ENCODE results near the gene PXMP2. TPM values are rescaled to one million over a fixed set of nuclear protein-coding genes. Genes with fewer than 3 reads are reported as not detected.

Gene PXMP2
- polyA plus RNA-seq, 2 donors: 5.1 to 15.7 TPM

DNA sequence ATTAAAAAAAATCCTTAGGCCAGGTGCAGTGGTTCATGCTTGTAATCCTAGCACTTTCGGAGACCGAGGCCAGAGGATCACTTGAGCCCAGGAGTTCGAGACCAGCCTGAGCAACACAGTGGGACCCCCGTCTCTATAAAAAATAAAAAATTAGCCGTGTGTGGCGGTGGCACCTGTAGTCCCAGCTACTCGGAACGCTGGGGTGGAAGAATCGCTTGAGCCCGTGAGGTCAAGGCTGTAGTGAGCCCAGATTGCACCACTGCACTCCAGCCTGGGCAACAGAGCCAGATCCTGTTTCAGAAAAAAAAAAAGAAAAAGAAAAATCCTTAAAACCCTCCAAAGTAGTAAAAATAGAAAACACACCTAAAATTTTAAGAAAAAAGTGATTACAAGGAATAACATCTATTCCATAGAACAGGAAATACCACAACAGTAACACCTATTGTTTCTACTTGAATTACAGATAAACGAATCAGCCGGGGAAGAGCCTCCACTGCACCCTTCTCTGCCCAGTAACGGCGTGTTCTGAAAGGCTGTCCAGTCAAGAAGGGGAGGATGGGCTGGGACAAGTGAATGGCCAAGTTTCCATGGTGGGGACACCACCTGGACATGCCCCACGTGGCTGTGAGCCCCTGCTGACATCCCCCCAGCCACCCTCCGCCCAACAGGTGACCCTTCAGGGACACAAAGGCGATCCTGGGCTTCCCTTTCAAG is 18.1 kb upstream of the PXMP2 start:
- WGBS, 2 donors: 91 to 93% methylated on average over 17 of the region's 17 CpGs
- peaks cover 14 to 55% of the 10 kb centered on the region in 2 donors for H3K36me3 ChIP-seq (ENCODE audit: control insufficient read depth in 2 of 2, insufficient read depth in 2 of 2, low read length in 1 of 2)

DNA sequence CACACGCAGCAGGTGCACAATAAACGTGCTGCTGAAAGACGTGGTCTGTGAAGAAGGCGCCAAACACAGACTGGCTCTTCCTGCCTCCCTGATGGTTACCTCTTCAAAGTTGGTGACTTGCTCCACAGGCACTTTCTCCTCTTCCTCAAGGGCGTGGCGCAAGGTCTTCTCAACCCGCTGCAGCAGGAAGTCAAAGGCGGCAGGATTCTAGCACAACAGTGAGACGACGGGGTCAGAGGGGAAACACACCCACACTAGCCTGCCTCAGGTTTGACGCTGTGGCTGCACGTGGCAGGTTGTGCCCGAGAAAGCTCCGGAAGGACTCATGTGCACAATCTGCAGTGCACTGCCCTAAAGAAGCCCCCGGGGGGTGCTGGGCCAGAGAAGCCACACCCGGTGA is 15.3 kb upstream of the PXMP2 start:
- no peaks in the 10 kb centered on the region for H3K4me1 ChIP-seq (ENCODE audit: control insufficient read depth in 2 of 2, insufficient read depth in 2 of 2, low read length in 1 of 2)
- no peaks in the 10 kb centered on the region for H3K9me3 ChIP-seq (ENCODE audit: control insufficient read depth in 2 of 2, insufficient read depth in 1 of 2, low read depth in 1 of 2, low read length in 1 of 2)
- H3K27ac ChIP-seq (ENCODE audit: low read depth in 2 of 2, low read length in 1 of 2): no peak overlapping the region
- peaks cover 19 to 54% of the 10 kb centered on the region in 2 donors for H3K36me3 ChIP-seq (ENCODE audit: control insufficient read depth in 2 of 2, insufficient read depth in 2 of 2, low read length in 1 of 2)
- 85 to 87% methylated on average over 16 of the region's 16 CpGs for WGBS, 2 donors
- H3K4me3 ChIP-seq (ENCODE audit: low read depth in 1 of 2, low read length in 2 of 2): no peak overlapping the region
- H3K27me3 ChIP-seq (ENCODE audit: control insufficient read depth in 1 of 2, insufficient read depth in 2 of 2, low read length in 2 of 2): no peaks in the 10 kb centered on the region

More for the DNA sequence above, 18.1 kb upstream of the PXMP2 start:
- no peaks in the 10 kb centered on the region for H3K9me3 ChIP-seq (ENCODE audit: control insufficient read depth in 2 of 2, insufficient read depth in 1 of 2, low read depth in 1 of 2, low read length in 1 of 2)
- H3K27ac ChIP-seq (ENCODE audit: low read depth in 2 of 2, low read length in 1 of 2): no peak overlapping the region
- no peaks in the 10 kb centered on the region for H3K27me3 ChIP-seq (ENCODE audit: control insufficient read depth in 1 of 2, insufficient read depth in 2 of 2, low read length in 2 of 2)
- no peaks in the 10 kb centered on the region for H3K4me1 ChIP-seq (ENCODE audit: control insufficient read depth in 2 of 2, insufficient read depth in 2 of 2, low read length in 1 of 2)
- H3K4me3 ChIP-seq (ENCODE audit: low read depth in 1 of 2, low read length in 2 of 2): no peak overlapping the region

- H3K4me1 ChIP-seq (ENCODE audit: control insufficient read depth in 2 of 2, insufficient read depth in 2 of 2, low read length in 1 of 2): no peaks in the 10 kb centered on the region
- no peak overlapping the region for H3K27ac ChIP-seq (ENCODE audit: low read depth in 2 of 2, low read length in 1 of 2)
- no peaks in the 10 kb centered on the region for H3K9me3 ChIP-seq (ENCODE audit: control insufficient read depth in 2 of 2, insufficient read depth in 1 of 2, low read depth in 1 of 2, low read length in 1 of 2)
- H3K27me3 ChIP-seq (ENCODE audit: control insufficient read depth in 1 of 2, insufficient read depth in 2 of 2, low read length in 2 of 2): no peaks in the 10 kb centered on the region
- H3K36me3 ChIP-seq (ENCODE audit: control insufficient read depth in 2 of 2, insufficient read depth in 2 of 2, low read length in 1 of 2): peaks cover 14 to 55% of the 10 kb centered on the region in 2 donors
- 90% methylated on average over 12 of the region's 12 CpGs for WGBS, 2 donors
- no peak overlapping the region for H3K4me3 ChIP-seq (ENCODE audit: low read depth in 1 of 2, low read length in 2 of 2)
Observed at GRCh38 chr12:132672678-132673077, 14.7 kb upstream of the PXMP2 start.

GRCh38 chr12:132673288-132674179 is 13.9 kb upstream of the PXMP2 start:
- WGBS, 2 donors: 94 to 95% methylated on average over 27 of the region's 27 CpGs
- no peaks in the 10 kb centered on the region for H3K9me3 ChIP-seq (ENCODE audit: control insufficient read depth in 2 of 2, insufficient read depth in 1 of 2, low read depth in 1 of 2, low read length in 1 of 2)
- no peak overlapping the region for H3K27ac ChIP-seq (ENCODE audit: low read depth in 2 of 2, low read length in 1 of 2)
- no peaks in the 10 kb centered on the region for H3K27me3 ChIP-seq (ENCODE audit: control insufficient read depth in 1 of 2, insufficient read depth in 2 of 2, low read length in 2 of 2)
- no peaks in the 10 kb centered on the region for H3K4me1 ChIP-seq (ENCODE audit: control insufficient read depth in 2 of 2, insufficient read depth in 2 of 2, low read length in 1 of 2)
- H3K36me3 ChIP-seq (ENCODE audit: control insufficient read depth in 2 of 2, insufficient read depth in 2 of 2, low read length in 1 of 2): peaks cover 9 to 49% of the 10 kb centered on the region in 2 donors
- no peak overlapping the region for H3K4me3 ChIP-seq (ENCODE audit: low read depth in 1 of 2, low read length in 2 of 2)

DNA sequence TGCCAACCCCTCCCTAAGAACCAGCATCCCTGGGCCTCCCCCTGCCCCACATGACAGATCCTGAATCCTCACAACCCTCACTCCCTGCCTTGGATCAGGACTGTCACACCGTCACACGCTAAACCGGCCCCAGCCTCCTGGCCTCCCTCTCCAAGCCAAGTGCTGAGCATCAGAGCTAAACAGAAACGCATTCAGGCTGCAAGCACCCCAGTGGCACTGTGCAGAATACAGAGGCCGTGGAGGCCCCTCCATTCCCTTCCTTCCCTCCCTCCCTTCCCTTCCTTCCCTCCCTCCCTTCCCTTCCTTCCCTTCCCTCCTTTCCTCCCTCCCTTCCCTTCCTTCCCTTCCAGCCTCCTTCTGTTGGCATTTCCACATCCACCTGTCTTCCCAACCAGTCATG is 12.8 kb upstream of the PXMP2 start:
- WGBS, 2 donors: 96 to 98% methylated on average over 5 of the region's 5 CpGs
- Histone ChIP-seq H3K36me3 (ENCODE audit: control insufficient read depth in 2 of 2, insufficient read depth in 2 of 2, low read length in 1 of 2) (peaks cover 6 to 44% of the 10 kb centered on the region in 2 donors), H3K27ac (ENCODE audit: low read depth in 2 of 2, low read length in 1 of 2) (no peak overlapping the region), H3K4me1 (ENCODE audit: control insufficient read depth in 2 of 2, insufficient read depth in 2 of 2, low read length in 1 of 2) (no peaks in the 10 kb centered on the region), H3K4me3 (ENCODE audit: low read depth in 1 of 2, low read length in 2 of 2) (no peak overlapping the region), H3K27me3 (ENCODE audit: control insufficient read depth in 1 of 2, insufficient read depth in 2 of 2, low read length in 2 of 2) (no peaks in the 10 kb centered on the region), H3K9me3 (ENCODE audit: control insufficient read depth in 2 of 2, insufficient read depth in 1 of 2, low read depth in 1 of 2, low read length in 1 of 2) (no peaks in the 10 kb centered on the region)

- no peaks in the 10 kb centered on the region for H3K9me3 ChIP-seq (ENCODE audit: control insufficient read depth in 2 of 2, insufficient read depth in 1 of 2, low read depth in 1 of 2, low read length in 1 of 2)
- H3K4me3 ChIP-seq (ENCODE audit: low read depth in 1 of 2, low read length in 2 of 2): no peak overlapping the region
- peaks cover 6 to 42% of the 10 kb centered on the region in 2 donors for H3K36me3 ChIP-seq (ENCODE audit: control insufficient read depth in 2 of 2, insufficient read depth in 2 of 2, low read length in 1 of 2)
- no peaks in the 10 kb centered on the region for H3K27me3 ChIP-seq (ENCODE audit: control insufficient read depth in 1 of 2, insufficient read depth in 2 of 2, low read length in 2 of 2)
- 89 to 92% methylated on average over 14 of the region's 14 CpGs for WGBS, 2 donors
- no peaks in the 10 kb centered on the region for H3K4me1 ChIP-seq (ENCODE audit: control insufficient read depth in 2 of 2, insufficient read depth in 2 of 2, low read length in 1 of 2)
- H3K27ac ChIP-seq (ENCODE audit: low read depth in 2 of 2, low read length in 1 of 2): no peak overlapping the region
Observed at GRCh38 chr12:132675757-132676432, 11.5 kb upstream of the PXMP2 start.

GRCh38 chr12:132677492-132677891 is 9.9 kb upstream of the PXMP2 start:
- no peaks in the 10 kb centered on the region for H3K27me3 ChIP-seq (ENCODE audit: control insufficient read depth in 1 of 2, insufficient read depth in 2 of 2, low read length in 2 of 2)
- H3K4me1 ChIP-seq (ENCODE audit: control insufficient read depth in 2 of 2, insufficient read depth in 2 of 2, low read length in 1 of 2): no peaks in the 10 kb centered on the region
- 91 to 92% methylated on average over 9 of the region's 9 CpGs for WGBS, 2 donors
- H3K9me3 ChIP-seq (ENCODE audit: control insufficient read depth in 2 of 2, insufficient read depth in 1 of 2, low read depth in 1 of 2, low read length in 1 of 2): no peaks in the 10 kb centered on the region
- H3K27ac ChIP-seq (ENCODE audit: low read depth in 2 of 2, low read length in 1 of 2): no peak overlapping the region
- no peak overlapping the region for H3K4me3 ChIP-seq (ENCODE audit: low read depth in 1 of 2, low read length in 2 of 2)
- peaks cover 6 to 35% of the 10 kb centered on the region in 2 donors for H3K36me3 ChIP-seq (ENCODE audit: control insufficient read depth in 2 of 2, insufficient read depth in 2 of 2, low read length in 1 of 2)

DNA sequence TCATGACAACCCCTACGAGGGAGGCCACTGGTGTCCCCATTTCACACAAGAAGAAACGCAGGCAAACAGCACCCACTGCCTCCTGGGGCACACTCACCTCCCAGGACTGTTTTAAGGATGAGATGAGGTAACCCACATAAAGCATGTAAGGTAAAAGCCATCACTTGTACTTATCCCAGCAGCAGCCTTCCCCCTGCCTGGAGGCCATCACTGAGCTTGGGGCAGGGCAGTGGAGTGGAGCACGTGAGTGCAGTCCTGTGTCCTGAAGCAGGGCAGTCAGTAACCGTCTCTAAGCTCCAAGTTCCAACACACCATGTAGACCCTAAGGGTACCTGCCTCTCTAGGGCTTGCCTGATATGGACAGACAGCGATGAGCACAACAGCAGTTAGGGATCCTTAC is 2.0 kb upstream of the PXMP2 start:
- Histone ChIP-seq H3K4me1 (ENCODE audit: control insufficient read depth in 2 of 2, insufficient read depth in 2 of 2, low read length in 1 of 2) (peaks cover 0 to 12% of the 10 kb centered on the region in 2 donors), H3K36me3 (ENCODE audit: control insufficient read depth in 2 of 2, insufficient read depth in 2 of 2, low read length in 1 of 2) (no peaks in the 10 kb centered on the region), H3K9me3 (ENCODE audit: control insufficient read depth in 2 of 2, insufficient read depth in 1 of 2, low read depth in 1 of 2, low read length in 1 of 2) (no peaks in the 10 kb centered on the region), H3K27ac (ENCODE audit: low read depth in 2 of 2, low read length in 1 of 2) (no peak overlapping the region), H3K27me3 (ENCODE audit: control insufficient read depth in 1 of 2, insufficient read depth in 2 of 2, low read length in 2 of 2) (no peaks in the 10 kb centered on the region), H3K4me3 (ENCODE audit: low read depth in 1 of 2, low read length in 2 of 2) (no peak overlapping the region)
- 63 to 79% methylated on average over 5 of the region's 5 CpGs for WGBS, 2 donors

DNA sequence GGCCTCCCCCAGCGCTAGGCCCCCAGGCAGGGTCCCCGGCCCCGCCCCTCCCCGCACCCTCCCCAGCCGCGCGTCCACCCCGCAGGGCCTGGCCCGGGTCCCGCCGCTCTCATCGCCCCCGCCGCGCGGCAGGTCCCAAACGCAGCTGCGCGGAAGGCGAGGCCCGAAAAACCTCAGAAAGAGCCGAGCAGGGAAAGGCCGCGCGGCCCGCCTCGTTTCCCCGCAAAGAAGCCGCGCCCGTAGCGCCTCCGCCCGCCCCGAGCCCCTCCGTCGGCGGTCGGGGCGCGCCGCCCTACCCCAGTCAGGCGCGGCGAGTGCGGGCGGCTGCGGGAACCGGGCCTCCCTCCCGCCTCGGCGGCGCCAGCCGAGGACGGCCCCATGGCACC is 569 bp upstream of the PXMP2 start:
- peak overlapping the region; percentile 69 to 74 for H3K27ac ChIP-seq (ENCODE audit: low read depth in 2 of 2, low read length in 1 of 2)
- peak overlapping the region; percentile 84 to 87 for H3K4me3 ChIP-seq (ENCODE audit: low read depth in 1 of 2, low read length in 2 of 2)
- peaks cover 0 to 12% of the 10 kb centered on the region in 2 donors for H3K4me1 ChIP-seq (ENCODE audit: control insufficient read depth in 2 of 2, insufficient read depth in 2 of 2, low read length in 1 of 2)
- H3K9me3 ChIP-seq (ENCODE audit: control insufficient read depth in 2 of 2, insufficient read depth in 1 of 2, low read depth in 1 of 2, low read length in 1 of 2): no peaks in the 10 kb centered on the region
- H3K36me3 ChIP-seq (ENCODE audit: control insufficient read depth in 2 of 2, insufficient read depth in 2 of 2, low read length in 1 of 2): no peaks in the 10 kb centered on the region
- no peaks in the 10 kb centered on the region for H3K27me3 ChIP-seq (ENCODE audit: control insufficient read depth in 1 of 2, insufficient read depth in 2 of 2, low read length in 2 of 2)
- WGBS, 2 donors: 0 to 1% methylated on average over 40 to 55 of the region's 55 CpGs

All from esophagus (tissue), 2 donors.